ENCODE data around the gene TICAM2. TPM values are rescaled to one million over a fixed set of nuclear protein-coding genes. Genes with fewer than 3 reads are reported as not detected.
A peak's percentile ranks its signal among the peaks of the same experiment; 100 is the strongest.

TICAM2 gene
- total and polyA plus RNA-seq, 10 of the 15 experiments (the other 5 are each of a cell fraction or from before 2014, with no cell fraction given), result 0.14 to 7.0 (median 2.9) TPM

DNA sequence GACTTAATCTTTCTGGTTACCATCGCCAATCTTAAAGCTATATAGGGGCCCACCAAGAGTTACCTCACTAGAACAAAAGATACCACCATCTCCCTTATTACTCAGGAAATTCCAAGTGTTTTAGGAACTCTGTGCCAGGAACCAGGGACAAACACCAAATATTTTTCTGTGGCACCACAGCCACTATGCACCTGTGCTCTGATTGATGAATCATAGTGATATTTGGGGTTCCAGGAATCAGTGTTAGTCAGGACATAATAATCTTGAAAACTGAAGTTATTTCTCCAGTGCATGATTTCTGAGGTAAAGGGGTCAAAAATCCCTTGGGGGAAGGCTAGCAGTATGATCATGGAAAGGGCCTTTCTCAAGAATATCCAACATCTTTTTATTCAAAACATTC is 33.7 kb upstream of the TICAM2 start:
- DNase-seq (ENCODE audit: low read depth, low spot score) (no peak), ATAC-seq (no peak), FAIRE-seq (no peak)
- no peak overlapping the region for H3K4me2 ChIP-seq (ENCODE audit: control insufficient read depth, insufficient read depth)
- no peaks in the 10 kb centered on the region for H3K36me3 ChIP-seq (ENCODE audit: control insufficient read depth in 2 of 2, insufficient read depth in 2 of 2, low read length in 1 of 2)
- intact Hi-C loops (cut with micrococcal nuclease; ENCODE audit: unreplicated experiment), result no loop called here
- no peaks in the 10 kb centered on the region for H3K9me3 ChIP-seq (replicated peaks; ENCODE audit: control insufficient read depth, insufficient read depth, low read length)
- H4K20me1 ChIP-seq (ENCODE audit: control insufficient read depth, insufficient read depth), result no peaks in the 10 kb centered on the region; the same call in 1 of the 2 replicates
- BruUV-seq (replicated peaks), result no TSS peak
- ChIA-PET RAD21 (ENCODE audit: unreplicated experiment) (interaction anchor here (1.0 to 1.7 kb wide), 4 partner anchors 11 to 432 kb away, joined by 3 to 14 read pairs (median 6); no protein-coding TSS in a partner anchor), CTCF (interaction anchor here (0.8 to 3.1 kb wide), 13 partner anchors 9 to 501 kb away, joined by 3 to 33 read pairs (median 5); no protein-coding TSS in a partner anchor), SMC1A (ENCODE audit: uncharacterized antibody, unreplicated experiment) (interaction anchor here (1.1 to 2.8 kb wide), 13 partner anchors 11 to 500 kb away, joined by 3 to 22 read pairs (median 6); partner anchors contain the start of genes ARL14EPL and ATG12), POLR2A (no interaction called here)
- no peak overlapping the region for H2AFZ ChIP-seq (ENCODE audit: control insufficient read depth, low read depth, low read length)
- TF ChIP-seq TCF3 (IDR thresholded peaks at IDR 0.05; ENCODE audit: borderline replicate concordance, insufficient read depth, low read depth, low read length), result no peak
- peak; percentile 18; the same call in 1 of the 2 replicates for TF ChIP-seq JUNB (IDR thresholded peaks at IDR 0.05)
- 0 out of 2 replicates have a peak, but pooled peaks have one; percentile 9 for TF ChIP-seq RUNX3 (IDR thresholded peaks at IDR 0.05; ENCODE audit: low read length)
- no peak overlapping the region for H3K9ac ChIP-seq (ENCODE audit: control insufficient read depth, insufficient read depth, low read length)
- H3K4me3 ChIP-seq, result no peak overlapping the region
- in situ Hi-C loops (cut with MboI), result no loop called here
- peaks cover 18% of the 10 kb centered on the region for H3K4me1 ChIP-seq (ENCODE audit: control insufficient read depth, insufficient read depth, low read length)
- WGBS (ENCODE audit: insufficient coverage, insufficient replicate concordance, low lambda C conversion rate, missing lambda C conversion rate), result 0% methylated on average over 1 of the region's 1 CpG
- H3K27ac ChIP-seq (ENCODE audit: control insufficient read depth, insufficient read depth), result no peak overlapping the region
- no peaks in the 10 kb centered on the region for H3K79me2 ChIP-seq (ENCODE audit: control insufficient read depth, insufficient read depth, low read length)
- peaks cover 2 to 13% of the 10 kb centered on the region in 2 experiments; a peak in 2 of 4 replicates for H3K27me3 ChIP-seq (replicated peaks in 1 of 2; ENCODE audit: control insufficient read depth in 2 of 2, insufficient read depth in 2 of 2, low read length in 1 of 2)

DNA sequence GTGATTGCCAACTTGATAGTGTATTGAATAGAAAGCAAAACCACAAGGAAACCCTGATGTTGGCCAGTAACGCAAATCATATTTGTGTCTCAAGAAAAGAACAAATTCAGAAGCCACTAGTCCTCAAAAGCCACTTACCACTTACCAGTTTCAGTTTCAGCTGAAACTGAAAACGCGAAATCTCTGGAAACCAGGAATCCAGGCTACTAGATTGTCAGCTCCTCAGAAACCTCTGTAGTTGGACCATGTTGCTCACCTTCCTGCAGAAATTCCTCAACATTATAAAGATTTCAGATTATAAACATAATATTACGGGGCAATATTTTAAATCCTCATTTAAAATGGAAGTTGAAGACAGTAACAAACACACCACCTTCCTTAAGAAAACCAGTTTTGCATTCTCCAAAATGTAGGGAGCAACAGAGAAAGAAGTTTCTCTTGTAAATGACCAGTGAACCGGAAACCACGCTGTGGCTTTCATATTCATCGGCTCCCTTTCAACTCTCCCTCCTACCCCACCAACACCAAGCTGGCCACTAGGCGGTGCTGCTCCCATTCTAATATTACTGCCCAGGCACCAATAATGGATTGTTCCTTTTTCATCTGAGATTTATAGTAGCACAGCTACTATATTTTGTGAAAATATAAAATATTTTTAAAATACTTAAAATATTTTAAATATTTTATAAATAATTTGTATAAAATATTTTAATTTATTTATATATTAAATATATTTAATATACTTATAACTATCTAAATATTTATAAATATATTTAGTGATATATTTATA is 32.3 kb upstream of the TICAM2 start:
- peak; percentile 73 for DNase-seq (ENCODE audit: low read depth, low spot score)
- POLR2A ChIA-PET, result interaction anchor here (0.6 to 0.8 kb wide), 3 partner anchors 10 to 478 kb away, joined by 3 read pairs; no protein-coding TSS in a partner anchor
- peaks cover 18% of the 10 kb centered on the region for H3K4me1 ChIP-seq (ENCODE audit: control insufficient read depth, insufficient read depth, low read length)
- intact Hi-C loops (cut with micrococcal nuclease; ENCODE audit: unreplicated experiment) (loop anchor here (1.0 to 5.0 kb wide), 4 partner anchors 197 to 503 kb away; no protein-coding TSS in a partner anchor), in situ Hi-C loops (cut with MboI) (no loop called here)
- peak overlapping the region; percentile 86 for H3K4me2 ChIP-seq (ENCODE audit: control insufficient read depth, insufficient read depth)
- no peaks in the 10 kb centered on the region for H3K79me2 ChIP-seq (ENCODE audit: control insufficient read depth, insufficient read depth, low read length)
- no peaks in the 10 kb centered on the region; the same call in 1 of the 2 replicates for H4K20me1 ChIP-seq (ENCODE audit: control insufficient read depth, insufficient read depth)
- BruUV-seq (replicated peaks), result no TSS peak
- 0% methylated on average over 8 of the region's 8 CpGs for WGBS (ENCODE audit: insufficient coverage, insufficient replicate concordance, low lambda C conversion rate, missing lambda C conversion rate)
- RAD21 ChIA-PET (ENCODE audit: unreplicated experiment), result interaction anchor here (0.6 to 2.0 kb wide), 18 partner anchors 10 to 434 kb away, joined by 3 to 14 read pairs (median 3); partner anchors contain the start of genes AP3S1, ARL14EPL and ATG12
- CTCF ChIA-PET, result interaction anchor here (0.7 to 3.1 kb wide), 22 partner anchors 9 to 442 kb away, joined by 3 to 33 read pairs (median 4); partner anchors contain the start of gene TICAM2
- SMC1A ChIA-PET (ENCODE audit: uncharacterized antibody, unreplicated experiment), result interaction anchor here (0.5 to 2.8 kb wide), 26 partner anchors 10 to 446 kb away, joined by 3 to 22 read pairs (median 4); partner anchors contain the start of genes ARL14EPL and ATG12
- peaks cover 2 to 13% of the 10 kb centered on the region in 2 experiments; a peak in 2 of 4 replicates for H3K27me3 ChIP-seq (replicated peaks in 1 of 2; ENCODE audit: control insufficient read depth in 2 of 2, insufficient read depth in 2 of 2, low read length in 1 of 2)
- H3K27ac ChIP-seq (ENCODE audit: control insufficient read depth, insufficient read depth), result no peak overlapping the region
- peak; percentile 86 for ATAC-seq
- H3K9me3 ChIP-seq (replicated peaks; ENCODE audit: control insufficient read depth, insufficient read depth, low read length), result no peaks in the 10 kb centered on the region
- H2AFZ ChIP-seq (ENCODE audit: control insufficient read depth, low read depth, low read length), result no peak overlapping the region
- H3K9ac ChIP-seq (ENCODE audit: control insufficient read depth, insufficient read depth, low read length), result no peak overlapping the region
- peak overlapping the region; percentile 58 for H3K4me3 ChIP-seq
- no peaks in the 10 kb centered on the region for H3K36me3 ChIP-seq (ENCODE audit: control insufficient read depth in 2 of 2, insufficient read depth in 2 of 2, low read length in 1 of 2)
- FAIRE-seq, result peak; percentile 94
- peak; percentile 92 for TF ChIP-seq SMC3 (IDR thresholded peaks at IDR 0.05; ENCODE audit: borderline replicate concordance, low read length)
- TF ChIP-seq EP300 (IDR thresholded peaks at IDR 0.05; ENCODE audit: borderline replicate concordance in 1 of 2, control insufficient read depth in 1 of 2, low read depth in 2 of 2, low read length in 2 of 2), result peak; percentile 7 to 25; a peak in 1 of 4 replicates
- TF ChIP-seq SMARCA5 (IDR thresholded peaks at IDR 0.05), result 0 out of 2 replicates have a peak, but pooled peaks have one; percentile 22
- TF ChIP-seq, protein P1, sequence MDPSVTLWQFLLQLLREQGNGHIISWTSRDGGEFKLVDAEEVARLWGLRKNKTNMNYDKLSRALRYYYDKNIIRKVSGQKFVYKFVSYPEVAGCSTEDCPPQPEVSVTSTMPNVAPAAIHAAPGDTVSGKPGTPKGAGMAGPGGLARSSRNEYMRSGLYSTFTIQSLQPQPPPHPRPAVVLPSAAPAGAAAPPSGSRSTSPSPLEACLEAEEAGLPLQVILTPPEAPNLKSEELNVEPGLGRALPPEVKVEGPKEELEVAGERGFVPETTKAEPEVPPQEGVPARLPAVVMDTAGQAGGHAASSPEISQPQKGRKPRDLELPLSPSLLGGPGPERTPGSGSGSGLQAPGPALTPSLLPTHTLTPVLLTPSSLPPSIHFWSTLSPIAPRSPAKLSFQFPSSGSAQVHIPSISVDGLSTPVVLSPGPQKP (IDR thresholded peaks at IDR 0.05; ENCODE audit: low read depth, low read length), result peak; percentile 16; the same call in 1 of the 2 replicates
- TF ChIP-seq RAD21 (IDR thresholded peaks at IDR 0.05; ENCODE audit: insufficient read depth, low read depth, low read length), result peak; percentile 99
- no peak for TF ChIP-seq CHD2 (IDR thresholded peaks at IDR 0.05; ENCODE audit: borderline replicate concordance, low read depth, low read length)
- no peak for TF ChIP-seq ZZZ3 (IDR thresholded peaks at IDR 0.05; ENCODE audit: control insufficient read depth, insufficient read length, low read depth)
- no peak for TF ChIP-seq KDM1A (IDR thresholded peaks at IDR 0.05; ENCODE audit: borderline replicate concordance)
- TF ChIP-seq POLR2A (IDR thresholded peaks at IDR 0.05; ENCODE audit: low read depth, low read length), result no peak
- TF ChIP-seq TBL1XR1 (IDR thresholded peaks at IDR 0.05; ENCODE audit: low read depth, low read length), result no peak
- 0 out of 2 replicates have a peak, but pooled peaks have one; percentile 49 for TF ChIP-seq CBX5 (IDR thresholded peaks at IDR 0.05; ENCODE audit: low read depth)

Data from GM12878 (cell line).